ENCODE results near the gene MAOB.

Gene MAOB

GRCh38 chrX:43809463-43809862 is 72.8 kb downstream of the MAOB start (continued):
- no peak for TF ChIP-seq PATZ1 (CRISPR knock-in tag; IDR thresholded peaks at IDR 0.05; ENCODE audit: borderline replicate concordance)
- TF ChIP-seq TSHZ2 (CRISPR knock-in tag; IDR thresholded peaks at IDR 0.05), result no peak

- no peak for ATAC-seq
Observed at GRCh38 chrX:43808231-43808630, 74.0 kb downstream of the MAOB start.

GRCh38 chrX:43805579-43805978 is 76.7 kb downstream of the MAOB start:
- no peak for ATAC-seq
- TF ChIP-seq TOX (CRISPR knock-in tag; IDR thresholded peaks at IDR 0.05; ENCODE audit: borderline replicate concordance), result no peak
- TF ChIP-seq ZC3H10 (CRISPR knock-in tag; IDR thresholded peaks at IDR 0.05), result no peak
- TF ChIP-seq ZNF8 (CRISPR knock-in tag; IDR thresholded peaks at IDR 0.05), result no peak
- TF ChIP-seq ZNF70 (CRISPR knock-in tag; IDR thresholded peaks at IDR 0.05), result no peak
- no peak for TF ChIP-seq TCF4 (CRISPR knock-in tag; IDR thresholded peaks at IDR 0.05; ENCODE audit: borderline replicate concordance)
- no peak for TF ChIP-seq CSRNP3 (CRISPR knock-in tag; IDR thresholded peaks at IDR 0.05)
- TF ChIP-seq SNAI2 (CRISPR knock-in tag; IDR thresholded peaks at IDR 0.05), result no peak
- no peak for TF ChIP-seq GLIS3 (CRISPR knock-in tag; IDR thresholded peaks at IDR 0.05)
- TF ChIP-seq CREB5 (CRISPR knock-in tag; IDR thresholded peaks at IDR 0.05; ENCODE audit: low read depth), result no peak
- no peak for TF ChIP-seq RARB (CRISPR knock-in tag; IDR thresholded peaks at IDR 0.05)
- no peak for TF ChIP-seq CSDC2 (CRISPR knock-in tag; IDR thresholded peaks at IDR 0.05)
- no peak for TF ChIP-seq BACH2 (CRISPR knock-in tag; IDR thresholded peaks at IDR 0.05; ENCODE audit: borderline replicate concordance)
- TF ChIP-seq PPARA (CRISPR knock-in tag; IDR thresholded peaks at IDR 0.05; ENCODE audit: borderline replicate concordance), result no peak
- TF ChIP-seq ZFP3 (CRISPR knock-in tag; IDR thresholded peaks at IDR 0.05), result no peak
- TF ChIP-seq PATZ1 (CRISPR knock-in tag; IDR thresholded peaks at IDR 0.05; ENCODE audit: borderline replicate concordance), result no peak
- no peak for TF ChIP-seq ESRRG (CRISPR knock-in tag; IDR thresholded peaks at IDR 0.05)

More at GRCh38 chrX:43808231-43808630, 74.0 kb downstream of the MAOB start:
- TF ChIP-seq TOX (CRISPR knock-in tag; IDR thresholded peaks at IDR 0.05; ENCODE audit: borderline replicate concordance) (no peak), ISL1 (CRISPR knock-in tag; IDR thresholded peaks at IDR 0.05) (no peak), RARB (CRISPR knock-in tag; IDR thresholded peaks at IDR 0.05) (no peak), GLIS3 (CRISPR knock-in tag; IDR thresholded peaks at IDR 0.05) (no peak), OSR1 (CRISPR knock-in tag; IDR thresholded peaks at IDR 0.05) (no peak), PPARA (CRISPR knock-in tag; IDR thresholded peaks at IDR 0.05; ENCODE audit: borderline replicate concordance) (no peak), ESRRG (CRISPR knock-in tag; IDR thresholded peaks at IDR 0.05) (no peak), CREB5 (CRISPR knock-in tag; IDR thresholded peaks at IDR 0.05; ENCODE audit: low read depth) (no peak), ZNF565 (CRISPR knock-in tag; conservative IDR thresholded peaks at IDR 0.05; ENCODE audit: low read depth) (no peak), ZFP3 (CRISPR knock-in tag; IDR thresholded peaks at IDR 0.05) (no peak)
